H9 (cell line): Measurements from ENCODE around the gene TREM1. TPM values are rescaled to one million over a fixed set of nuclear protein-coding genes. Genes with fewer than 3 reads are reported as not detected.

ENCODE experiments used
- DNase-seq: peaks from one replicate; pipeline ENCODE4 v3.0.0-alpha.2; 2017
- H2AFZ ChIP-seq: one replicate; pipeline ENCODE4 v1.6.1; 2013; ENCODE audit warnings: mild to moderate bottlenecking, low read length, control low read depth, moderate library complexity
- H2AK5ac ChIP-seq: 2 replicates; pipeline ENCODE4 v1.6.1; 2013; ENCODE audit warnings: low read length, control low read depth, mixed read lengths; ENCODE audit not compliant: insufficient read length
- H2BK120ac ChIP-seq: one replicate; pipeline ENCODE4 v1.6.1; 2013; ENCODE audit warnings: low read depth, mild to moderate bottlenecking, low read length, control low read depth, inconsistent platforms; ENCODE audit not compliant: poor library complexity, severe bottlenecking
- H2BK12ac ChIP-seq: 2 replicates; pipeline ENCODE4 v1.6.1; 2013; ENCODE audit warnings: low read length, control low read depth, mixed read lengths, low read depth; ENCODE audit not compliant: insufficient read length
- H2BK15ac ChIP-seq: 2 replicates; pipeline ENCODE4 v1.6.1; 2013; ENCODE audit warnings: low read depth, low read length, control low read depth
- H2BK20ac ChIP-seq: one replicate; pipeline ENCODE4 v1.6.1; 2013; ENCODE audit warnings: low read depth, mild to moderate bottlenecking, low read length, control low read depth, inconsistent platforms; ENCODE audit not compliant: poor library complexity, severe bottlenecking
- H2BK5ac ChIP-seq: 2 replicates; pipeline ENCODE4 v1.6.1; 2013; ENCODE audit warnings: low read length, control low read depth, mixed read lengths; ENCODE audit not compliant: insufficient read length
- H3K14ac ChIP-seq: 2 replicates; pipeline ENCODE4 v1.6.1; 2013; ENCODE audit warnings: low read length, control low read depth; ENCODE audit not compliant: insufficient read depth
- H3K18ac ChIP-seq: 2 replicates; pipeline ENCODE4 v1.6.1; 2013; ENCODE audit warnings: low read depth, mild to moderate bottlenecking, mixed read lengths, low read length, control low read depth; ENCODE audit not compliant: insufficient read length
- H3K23ac ChIP-seq: 2 replicates; pipeline ENCODE4 v1.6.1; 2013; ENCODE audit warnings: low read length, control low read depth, mixed read lengths, low read depth; ENCODE audit not compliant: insufficient read length
- H3K23me2 ChIP-seq: 2 replicates; pipeline ENCODE4 v1.6.1; 2013; ENCODE audit warnings: low read depth, mild to moderate bottlenecking, mixed read lengths, low read length, control low read depth; ENCODE audit not compliant: insufficient read length, poor library complexity, severe bottlenecking
- H3K27ac ChIP-seq: 2 replicates; pipeline ENCODE4 v1.5.1; 2013; ENCODE audit warnings: low read length, control low read depth, mixed read lengths, low read depth; ENCODE audit not compliant: insufficient read length
- H3K27me3 ChIP-seq: 2 replicates; pipeline ENCODE4 v1.6.1; 2013; ENCODE audit warnings: low read length, control low read depth, inconsistent platforms; ENCODE audit not compliant: insufficient read depth
- H3K4ac ChIP-seq: 2 replicates; pipeline ENCODE4 v1.6.1; 2013; ENCODE audit warnings: low read depth, mild to moderate bottlenecking, control low read depth, inconsistent platforms, low read length, moderate library complexity
- H3K4me1 ChIP-seq: 2 replicates; pipeline ENCODE4 v1.6.1; 2013; ENCODE audit warnings: low read length, control low read depth, inconsistent platforms; ENCODE audit not compliant: insufficient read depth
- H3K4me2 ChIP-seq: 2 replicates; pipeline ENCODE4 v1.6.1; 2013; ENCODE audit warnings: low read length, control low read depth, mixed read lengths; ENCODE audit not compliant: insufficient read length, insufficient read depth
- H3K56ac ChIP-seq: 2 replicates; pipeline ENCODE4 v1.6.1; 2013; ENCODE audit warnings: low read depth, mild to moderate bottlenecking, mixed read lengths, low read length, control low read depth; ENCODE audit not compliant: insufficient read length
- H3K79me1 ChIP-seq: 2 replicates; pipeline ENCODE4 v1.6.1; 2013; ENCODE audit warnings: low read depth, mild to moderate bottlenecking, moderate library complexity, low read length, control low read depth, inconsistent platforms; ENCODE audit not compliant: insufficient read depth, poor library complexity, severe bottlenecking
- H3K79me2 ChIP-seq: 2 replicates; pipeline ENCODE4 v1.6.1; 2013; ENCODE audit warnings: low read length, control low read depth, inconsistent platforms; ENCODE audit not compliant: insufficient read depth
- H3K9ac ChIP-seq: 2 replicates; pipeline ENCODE4 v1.6.1; 2013; ENCODE audit warnings: low read length, control low read depth, mixed read lengths; ENCODE audit not compliant: insufficient read length; ENCODE audit errors: extremely low read depth
- H3K9me3 ChIP-seq: one replicate; pipeline ENCODE4 v1.6.1; 2013; ENCODE audit warnings: low read depth, low read length, inconsistent platforms; ENCODE audit not compliant: control insufficient read depth
- H3T11ph ChIP-seq: one replicate; pipeline ENCODE4 v1.6.1; 2013; ENCODE audit warnings: mild to moderate bottlenecking, low read length, control low read depth, inconsistent platforms
- H4K20me1 ChIP-seq: one replicate; pipeline ENCODE4 v1.6.1; 2013; ENCODE audit not compliant: control insufficient read depth, insufficient read length, insufficient read depth
- H4K5ac ChIP-seq: 2 replicates; pipeline ENCODE4 v1.6.1; 2013; ENCODE audit warnings: low read depth, mild to moderate bottlenecking, mixed read lengths, low read length, control low read depth; ENCODE audit not compliant: insufficient read length
- H4K8ac ChIP-seq: replicated peaks from 2 replicates; pipeline ENCODE4 v1.6.1; 2013; ENCODE audit warnings: low read length, control low read depth, mixed read lengths, low read depth; ENCODE audit not compliant: insufficient read length
- H4K91ac ChIP-seq: 2 replicates; pipeline ENCODE4 v1.6.1; 2013; ENCODE audit warnings: low read depth, mild to moderate bottlenecking, moderate library complexity, mixed read lengths, low read length, control low read depth; ENCODE audit not compliant: insufficient read length
- H3K27ac Mint-ChIP-seq, 3 experiments: 2 replicates in 2 of 3; 3 replicates in 1 of 3; pipeline ENCODE4 v1.8.0; 2020 to 2021; ENCODE audit warnings: mixed read lengths in 3 of 3, mild to moderate bottlenecking in 1 of 3, moderate library complexity in 1 of 3
- H3K27me3 Mint-ChIP-seq: 2 replicates; pipeline ENCODE4 v1.8.0; 2021; ENCODE audit warnings: low read depth, mild to moderate bottlenecking, moderate library complexity, mixed read lengths
- H3K36me3 Mint-ChIP-seq, 3 experiments: 2 replicates in 2 of 3; 3 replicates in 1 of 3; pipeline ENCODE4 v1.8.0; 2020 to 2021; ENCODE audit warnings: low read depth in 3 of 3, mixed read lengths in 3 of 3; ENCODE audit not compliant: insufficient read depth in 1 of 3
- H3K4me1 Mint-ChIP-seq, 2 experiments: 2 replicates each; pipeline ENCODE4 v1.8.0; 2020; ENCODE audit warnings: mixed read lengths in 2 of 2
- H3K4me3 Mint-ChIP-seq, 2 experiments: 2 replicates in 1 of 2; 3 replicates in 1 of 2; pipeline ENCODE4 v1.8.0; 2020 to 2021; ENCODE audit warnings: mild to moderate bottlenecking in 2 of 2, mixed read lengths in 2 of 2, moderate library complexity in 1 of 2
- H3K9me3 Mint-ChIP-seq, 2 experiments: 2 replicates in 1 of 2; 3 replicates in 1 of 2; pipeline ENCODE4 v1.8.0; 2020; ENCODE audit warnings: mild to moderate bottlenecking in 2 of 2, mixed read lengths in 2 of 2, moderate library complexity in 1 of 2
- WGBS: extraction: QIAGEN DNeasy Blood & Tissue Kit; methylation state at CpG from one replicate; pipeline ENCODE4 v1.1.7; 2013; ENCODE audit warnings: missing lambda C conversion rate, low lambda C conversion rate, mixed read lengths; ENCODE audit not compliant: insufficient read length; ENCODE audit errors: extremely low coverage; 5-methylcytosine and 5-hydroxymethylcytosine counted together
- total RNA-seq: library from RNA; stranded (reverse); gene quantifications from 2 replicates; pipeline ENCODE4 v1.2.1, GENCODE V29; 2021
- TF ChIP-seq, protein P1 (sequence below): fragments of 200-600 bp; sonication (generic); conservative IDR thresholded peaks from 3 replicates; pipeline ENCODE4 v1.8.0; 2021; ENCODE audit warnings: antibody characterized with exemption, mild to moderate bottlenecking

Gene TREM1
- total RNA-seq, 1 experiment from 2014 or later: not detected

DNA sequence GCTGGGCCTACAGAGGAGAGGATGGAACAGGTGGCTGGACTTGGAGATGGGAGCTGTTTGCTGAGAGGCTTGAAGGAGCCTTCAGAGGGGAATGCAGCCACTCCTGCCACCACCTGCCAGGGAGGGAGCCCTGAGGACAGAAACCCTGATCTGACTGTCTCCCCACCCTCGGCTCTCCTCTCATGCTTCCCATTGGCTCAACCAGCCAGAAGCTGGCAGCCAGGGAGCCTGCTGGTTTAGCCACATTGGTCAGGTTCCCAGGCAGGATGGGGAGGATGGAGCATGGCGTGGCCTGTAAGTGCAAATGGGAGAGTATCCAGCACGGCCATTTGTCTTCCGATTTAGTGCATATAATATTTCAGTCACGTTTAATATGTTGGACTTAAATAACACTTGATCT, 12.8 kb downstream of the TREM1 start:
- Mint-ChIP-seq H3K36me3 (no peaks in the 10 kb centered on the region), H3K4me1 (peaks cover 3 to 6% of the 10 kb centered on the region in 2 experiments), H3K4me3 (no peak overlapping the region), H3K27me3 (peaks cover 30% of the 10 kb centered on the region), H3K9me3 (no peaks in the 10 kb centered on the region), H3K27ac (no peak overlapping the region)
- H4K8ac ChIP-seq: no peak overlapping the region
- H2BK15ac ChIP-seq: no peak overlapping the region
- no peak overlapping the region for H2AK5ac ChIP-seq
- H2BK20ac ChIP-seq: no peak overlapping the region
- H3K79me1 ChIP-seq: no peaks in the 10 kb centered on the region
- H3K56ac ChIP-seq: no peak overlapping the region
- H2BK5ac ChIP-seq: no peak overlapping the region
- H3K9ac ChIP-seq: no peak overlapping the region
- no peak overlapping the region for H3T11ph ChIP-seq
- no peak overlapping the region for H3K27ac ChIP-seq
- no peak overlapping the region for H3K18ac ChIP-seq
- no peak overlapping the region for H3K23ac ChIP-seq
- H2AFZ ChIP-seq: no peak overlapping the region
- H4K20me1 ChIP-seq: no peaks in the 10 kb centered on the region
- DNase-seq: peak; percentile 60
- no peaks in the 10 kb centered on the region for H3K23me2 ChIP-seq
- H2BK120ac ChIP-seq: no peak overlapping the region
- H3K9me3 ChIP-seq: no peaks in the 10 kb centered on the region
- H4K5ac ChIP-seq: no peak overlapping the region
- H3K27me3 ChIP-seq: no peaks in the 10 kb centered on the region
- TF ChIP-seq, protein P1, sequence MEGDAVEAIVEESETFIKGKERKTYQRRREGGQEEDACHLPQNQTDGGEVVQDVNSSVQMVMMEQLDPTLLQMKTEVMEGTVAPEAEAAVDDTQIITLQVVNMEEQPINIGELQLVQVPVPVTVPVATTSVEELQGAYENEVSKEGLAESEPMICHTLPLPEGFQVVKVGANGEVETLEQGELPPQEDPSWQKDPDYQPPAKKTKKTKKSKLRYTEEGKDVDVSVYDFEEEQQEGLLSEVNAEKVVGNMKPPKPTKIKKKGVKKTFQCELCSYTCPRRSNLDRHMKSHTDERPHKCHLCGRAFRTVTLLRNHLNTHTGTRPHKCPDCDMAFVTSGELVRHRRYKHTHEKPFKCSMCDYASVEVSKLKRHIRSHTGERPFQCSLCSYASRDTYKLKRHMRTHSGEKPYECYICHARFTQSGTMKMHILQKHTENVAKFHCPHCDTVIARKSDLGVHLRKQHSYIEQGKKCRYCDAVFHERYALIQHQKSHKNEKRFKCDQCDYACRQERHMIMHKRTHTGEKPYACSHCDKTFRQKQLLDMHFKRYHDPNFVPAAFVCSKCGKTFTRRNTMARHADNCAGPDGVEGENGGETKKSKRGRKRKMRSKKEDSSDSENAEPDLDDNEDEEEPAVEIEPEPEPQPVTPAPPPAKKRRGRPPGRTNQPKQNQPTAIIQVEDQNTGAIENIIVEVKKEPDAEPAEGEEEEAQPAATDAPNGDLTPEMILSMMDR: no peak
- no peaks in the 10 kb centered on the region for H3K79me2 ChIP-seq
- H3K4me2 ChIP-seq: no peak overlapping the region
- H3K14ac ChIP-seq: no peak overlapping the region
- no peak overlapping the region for H3K4ac ChIP-seq
- no peaks in the 10 kb centered on the region for H3K4me1 ChIP-seq
- H2BK12ac ChIP-seq: no peak overlapping the region
- no CpG with 5 or more reads among the region's 5 CpGs for WGBS
- H4K91ac ChIP-seq: no peak overlapping the region
